HG02571 (cell line): ENCODE measurements around the gene CHORDC1.
A peak's percentile ranks its signal among the peaks of the same experiment; 100 is the strongest.
"Not testable (repeated sequence)": the region's sequence is repeated elsewhere in the genome, so short reads cannot be mapped to it uniquely, and the experiment has no call there.

Source experiments
- ATAC-seq: cut with Tn5 transposase; IDR thresholded peaks from one replicate; pipeline ENCODE4 v1.9.1; 2021; ENCODE audit warnings: mild to moderate bottlenecking, moderate library complexity; ENCODE audit not compliant: unreplicated experiment

Gene CHORDC1

GRCh38 chr11:90222459-90223247 lies at the start of gene CHORDC1:
Gene CHORDC1 (minus strand): TSS chr11:90223049. CDS start chr11:90222954, 95 bp downstream.
- peak; percentile 93 for ATAC-seq

GRCh38 chr11:90257158-90257525 lies 34.3 kb upstream of the CHORDC1 start:
- ATAC-seq, result no peak

- ATAC-seq, result no peak
Observed at GRCh38 chr11:90256404-90257157, 33.7 kb upstream of the CHORDC1 start.

- ATAC-seq, result no peak
Observed at GRCh38 chr11:90254065-90254464, 31.2 kb upstream of the CHORDC1 start.

- ATAC-seq, result no peak
Observed at GRCh38 chr11:90252053-90252452, 29.2 kb upstream of the CHORDC1 start.

- no peak for ATAC-seq
Observed at GRCh38 chr11:90251599-90251998, 28.8 kb upstream of the CHORDC1 start.

- no peak for ATAC-seq
Observed at GRCh38 chr11:90250970-90251369, 28.1 kb upstream of the CHORDC1 start.

- no peak for ATAC-seq
Observed at GRCh38 chr11:90246468-90246867, 23.6 kb upstream of the CHORDC1 start.

GRCh38 chr11:90243534-90243933 lies 20.7 kb upstream of the CHORDC1 start:
- no peak for ATAC-seq

GRCh38 chr11:90242894-90243416 lies 20.1 kb upstream of the CHORDC1 start:
- ATAC-seq, result no peak

- ATAC-seq, result no peak
Observed at GRCh38 chr11:90241414-90241813, 18.6 kb upstream of the CHORDC1 start.

- ATAC-seq, result not testable (repeated sequence)
Observed at GRCh38 chr11:90239967-90240636, 17.3 kb upstream of the CHORDC1 start.

- no peak for ATAC-seq
Observed at GRCh38 chr11:90237004-90237403, 14.2 kb upstream of the CHORDC1 start.

- ATAC-seq, result no peak
Observed at GRCh38 chr11:90235526-90235925, 12.7 kb upstream of the CHORDC1 start.

- ATAC-seq, result no peak
Observed at GRCh38 chr11:90234977-90235376, 12.1 kb upstream of the CHORDC1 start.

GRCh38 chr11:90229791-90230190 lies 6.9 kb upstream of the CHORDC1 start:
- no peak for ATAC-seq

GRCh38 chr11:90228056-90228455 lies 5.2 kb upstream of the CHORDC1 start:
- no peak for ATAC-seq

GRCh38 chr11:90223248-90223585 lies 368 bp upstream of the CHORDC1 start:
- peak; percentile 48 for ATAC-seq

GRCh38 chr11:90221803-90222458 lies 918 bp downstream of the CHORDC1 start:
- ATAC-seq, result peak; percentile 16

- ATAC-seq, result no peak
Observed at GRCh38 chr11:90220391-90220790, 2.5 kb downstream of the CHORDC1 start.

- no peak for ATAC-seq
Observed at GRCh38 chr11:90219438-90219837, 3.4 kb downstream of the CHORDC1 start.
